Measurements from ENCODE around the gene ADRA2C.

GRCh38 chr4:3797831-3798790 lies 31.9 kb downstream of the ADRA2C start:
- no peak for TF ChIP-seq CTCF (IDR thresholded peaks at IDR 0.05; ENCODE audit: insufficient read depth, low read length, poor library complexity, severe bottlenecking)
- TF ChIP-seq EZH2phosphoT487 (conservative IDR thresholded peaks at IDR 0.05; ENCODE audit: low read length), result no peak

Measured in SU-DHL-6 (cell line).